Thyroid gland (tissue), 4 donors: ENCODE results near the gene GOLGA7B. TPM values are rescaled to one million over a fixed set of nuclear protein-coding genes. Genes with fewer than 3 reads are reported as not detected.

Experiments used
- DNase-seq, 2 donors: peaks; one replicate each; pipeline ENCODE4 v3.0.0-alpha.2; 2019
- H3K27ac ChIP-seq, 3 donors: fragments of 200-600 bp; sonication (generic); 1 replicate in 2 of 3; 2 replicates in 1 of 3; pipeline ENCODE4 v1.5.1; 2016 to 2019; ENCODE audit warnings: mild to moderate bottlenecking in 1 of 3, moderate library complexity in 1 of 3
- H3K27me3 ChIP-seq: fragments of 200-600 bp; sonication (generic); one replicate; pipeline ENCODE4 v1.5.1; 2019
- H3K36me3 ChIP-seq, 2 donors: fragments of 200-600 bp; sonication (generic); one replicate each; pipeline ENCODE4 v1.5.1; 2016 to 2019
- H3K4me1 ChIP-seq, 2 donors: fragments of 200-600 bp; sonication (generic); one replicate each; pipeline ENCODE4 v1.5.1; 2017 to 2019
- H3K4me3 ChIP-seq, 3 donors: fragments of 200-600 bp; sonication (generic); replicated peaks in 1 of 3; 1 replicate in 2 of 3; 2 replicates in 1 of 3; pipeline ENCODE4 v1.5.1; 2016; ENCODE audit warnings: mild to moderate bottlenecking in 1 of 3
- H3K9me3 ChIP-seq: fragments of 200-600 bp; sonication (generic); one replicate; pipeline ENCODE4 v1.5.1; 2017
- POLR2A ChIP-seq, 2 donors: fragments of 450-650 bp; IDR thresholded peaks; one replicate each; pipeline ENCODE4 v1.6.1; 2017; ENCODE audit warnings: antibody characterized with exemption in 2 of 2, mild to moderate bottlenecking in 2 of 2, moderate library complexity in 1 of 2
- WGBS, 2 donors: methylation state at CpG; one replicate each; pipeline ENCODE4 v1.1.5; 2017; 5-methylcytosine and 5-hydroxymethylcytosine counted together
- intact Hi-C: fragments of 100-400 bp; cut with DNase I; formaldehyde crosslinking; loops from one replicate; pipeline ENCODE4 v1.15.1; 2023
- total RNA-seq, 4 donors: library from RNA; depleted of rRNA; stranded (reverse); fragments of >200 nt; gene quantifications; one replicate each; pipeline ENCODE4 v1.2.3, GENCODE V29; 2016
- TF ChIP-seq, protein P1 (sequence below), 6 experiments: fragments of 200-600 bp in 3 of 6; fragments of 450-650 bp in 3 of 6; sonication (generic) in 3 of 6; IDR thresholded peaks; one replicate each; pipeline ENCODE4 v1.5.1; 2016 to 2019; ENCODE audit warnings: antibody characterized with exemption in 6 of 6, mild to moderate bottlenecking in 2 of 6, inconsistent platforms in 1 of 6, moderate library complexity in 1 of 6

GOLGA7B gene
- under 1 TPM; under 0.01 to 0.81 (median 0.39) TPM for total RNA-seq

DNA sequence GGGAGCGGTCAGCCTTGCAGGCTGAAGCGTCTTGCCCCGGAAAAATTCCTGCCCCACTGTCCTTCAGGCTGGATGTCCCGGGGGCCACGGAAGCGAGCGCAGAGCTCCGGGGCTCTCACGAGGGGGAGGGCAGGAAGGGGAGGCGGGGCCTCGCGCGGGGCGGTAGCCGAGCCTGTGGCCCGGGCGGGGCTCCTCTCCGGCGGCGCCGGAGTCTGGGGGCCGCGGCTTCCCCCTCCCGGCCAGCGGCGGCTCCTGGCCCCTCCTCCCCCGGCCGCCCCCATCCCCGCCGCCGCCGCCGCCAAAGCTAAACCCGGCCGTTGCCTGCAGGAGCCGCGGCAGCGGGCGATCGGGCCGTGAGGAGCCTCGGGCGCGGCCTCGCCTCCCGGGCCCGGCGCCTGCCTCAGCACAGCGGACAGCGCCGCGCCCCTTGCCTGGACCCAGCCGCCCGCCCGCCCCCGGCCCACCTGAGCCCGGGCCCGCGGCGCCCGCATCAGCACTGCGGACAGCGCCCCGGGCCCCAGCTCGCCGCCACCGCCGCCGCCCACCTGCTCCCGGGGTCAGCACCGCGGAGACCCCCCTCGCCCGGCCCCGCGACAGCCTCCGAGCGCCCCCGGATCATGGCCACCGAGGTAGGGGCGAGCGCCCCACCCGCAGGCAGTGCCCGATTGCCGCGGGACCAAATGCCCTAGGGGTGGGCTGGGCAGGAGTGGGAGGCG lies at the start of gene GOLGA7B:
TSS of gene GOLGA7B (plus strand) at position 157 of the 716 bp plus-strand sequence. CDS start at position 618, 461 bp downstream.
- Histone ChIP-seq H3K27me3 (no peaks in the 10 kb centered on the region), H3K4me1 (peaks cover 6 to 8% of the 10 kb centered on the region in 2 donors), H3K36me3 (no peaks in the 10 kb centered on the region), H3K9me3 (no peaks in the 10 kb centered on the region), H3K27ac (no peak within 1 kb of the TSS), H3K4me3 (peak within 1 kb of the TSS in 1 of 3 donors; percentile 41)
- TF ChIP-seq, protein P1, sequence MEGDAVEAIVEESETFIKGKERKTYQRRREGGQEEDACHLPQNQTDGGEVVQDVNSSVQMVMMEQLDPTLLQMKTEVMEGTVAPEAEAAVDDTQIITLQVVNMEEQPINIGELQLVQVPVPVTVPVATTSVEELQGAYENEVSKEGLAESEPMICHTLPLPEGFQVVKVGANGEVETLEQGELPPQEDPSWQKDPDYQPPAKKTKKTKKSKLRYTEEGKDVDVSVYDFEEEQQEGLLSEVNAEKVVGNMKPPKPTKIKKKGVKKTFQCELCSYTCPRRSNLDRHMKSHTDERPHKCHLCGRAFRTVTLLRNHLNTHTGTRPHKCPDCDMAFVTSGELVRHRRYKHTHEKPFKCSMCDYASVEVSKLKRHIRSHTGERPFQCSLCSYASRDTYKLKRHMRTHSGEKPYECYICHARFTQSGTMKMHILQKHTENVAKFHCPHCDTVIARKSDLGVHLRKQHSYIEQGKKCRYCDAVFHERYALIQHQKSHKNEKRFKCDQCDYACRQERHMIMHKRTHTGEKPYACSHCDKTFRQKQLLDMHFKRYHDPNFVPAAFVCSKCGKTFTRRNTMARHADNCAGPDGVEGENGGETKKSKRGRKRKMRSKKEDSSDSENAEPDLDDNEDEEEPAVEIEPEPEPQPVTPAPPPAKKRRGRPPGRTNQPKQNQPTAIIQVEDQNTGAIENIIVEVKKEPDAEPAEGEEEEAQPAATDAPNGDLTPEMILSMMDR (IDR thresholded peaks at IDR 0.05), result no peak
- no peak for TF ChIP-seq POLR2A (IDR thresholded peaks at IDR 0.05)
- intact Hi-C loops, result no loop called here
- WGBS, 2 donors, result 2 to 3% methylated on average over 18 to 21 of the region's 87 CpGs
- peak; percentile 59 to 61 for DNase-seq

DNA sequence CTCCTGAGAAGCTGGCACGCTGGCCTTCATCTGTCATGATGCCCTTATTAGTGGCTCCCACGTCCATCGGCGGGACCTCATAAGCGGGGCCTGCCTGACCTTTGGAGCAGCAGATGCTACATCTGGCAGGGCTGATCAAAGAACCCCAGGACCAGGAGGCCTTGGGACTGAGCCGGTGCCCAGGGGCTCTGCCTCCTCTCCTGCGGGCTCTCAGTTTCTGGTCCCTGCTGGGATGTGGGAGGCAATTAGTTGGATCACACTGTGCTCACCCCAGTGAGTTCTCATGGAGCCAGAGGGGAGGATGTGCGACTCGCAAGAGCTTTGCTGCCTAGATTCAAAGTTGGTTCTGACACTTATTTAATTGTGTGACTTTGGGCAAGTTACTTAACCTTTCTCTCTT lies 49.2 kb upstream of the GOLGA7B start:
- no peaks in the 10 kb centered on the region for H3K36me3 ChIP-seq
- DNase-seq, result no peak
- 83 to 94% methylated on average over 7 to 9 of the region's 9 CpGs for WGBS, 2 donors
- H3K27ac ChIP-seq, result no peak overlapping the region
- no peak overlapping the region for H3K4me3 ChIP-seq
- intact Hi-C loops, result no loop called here
- TF ChIP-seq POLR2A (IDR thresholded peaks at IDR 0.05), result no peak
- TF ChIP-seq, protein P1 (IDR thresholded peaks at IDR 0.05), result no peak
- no peaks in the 10 kb centered on the region for H3K4me1 ChIP-seq
- no peaks in the 10 kb centered on the region for H3K27me3 ChIP-seq
- no peaks in the 10 kb centered on the region for H3K9me3 ChIP-seq

DNA sequence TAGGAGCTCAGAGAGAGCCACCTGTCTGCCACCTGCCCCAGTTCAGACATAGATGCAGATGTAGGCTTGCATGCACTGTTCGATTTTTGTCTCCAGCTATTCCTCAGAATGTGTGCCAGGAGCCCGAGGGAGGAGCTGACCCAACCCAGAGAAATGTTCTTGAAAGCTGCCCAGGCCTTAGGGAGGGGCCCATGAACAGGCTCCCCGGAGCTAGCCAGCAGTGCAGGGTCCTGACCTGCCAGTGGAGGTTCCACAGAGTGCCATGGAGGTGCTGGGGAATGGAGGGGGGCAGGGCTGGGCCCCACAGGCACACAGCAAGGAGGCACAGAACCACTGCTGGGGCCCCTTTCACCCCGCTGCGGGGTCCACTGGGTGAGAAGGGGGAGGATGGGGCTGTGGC lies 48.2 kb upstream of the GOLGA7B start:
- no peaks in the 10 kb centered on the region for H3K9me3 ChIP-seq

DNA sequence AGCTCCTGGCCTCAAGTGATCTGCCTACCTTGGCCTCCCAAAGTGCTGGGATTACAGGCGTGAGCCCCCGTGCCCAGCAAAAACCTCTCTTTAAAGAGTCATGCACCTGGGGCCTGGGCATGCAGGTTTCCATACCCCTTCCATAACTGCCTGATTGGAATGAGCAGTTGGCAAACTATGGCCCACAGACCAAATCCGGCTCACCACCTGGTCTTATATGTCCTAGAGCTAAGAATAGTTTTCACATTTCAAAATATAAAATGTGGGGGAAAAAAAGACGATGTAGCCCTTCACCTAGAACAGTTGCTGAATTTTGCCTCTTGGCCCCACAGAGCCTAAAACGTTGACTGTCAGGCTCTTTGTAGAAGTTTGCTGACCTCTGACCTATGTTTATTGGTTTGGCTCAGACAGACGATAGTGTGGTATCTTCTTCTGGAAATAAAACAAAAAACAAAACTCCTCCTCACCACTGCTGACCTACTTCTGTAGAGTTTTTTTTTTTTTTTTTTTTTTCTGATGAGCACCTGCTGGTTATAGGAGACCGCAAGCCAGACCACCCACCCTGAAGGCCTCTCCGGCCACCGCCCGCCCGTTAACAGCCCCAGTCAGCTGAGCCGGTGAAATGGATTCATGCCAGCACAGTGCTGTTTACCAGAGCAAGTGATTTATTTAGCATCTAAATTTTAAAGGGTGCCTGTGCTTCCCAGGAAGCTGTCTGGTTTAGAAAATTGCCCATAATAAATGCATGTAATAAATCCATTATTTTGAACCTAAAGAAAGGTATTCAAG lies 44.4 kb upstream of the GOLGA7B start:
- DNase-seq, result no peak
- intact Hi-C loops, result no loop called here
- TF ChIP-seq POLR2A (IDR thresholded peaks at IDR 0.05), result no peak
- TF ChIP-seq, protein P1 (IDR thresholded peaks at IDR 0.05), result no peak
- no peaks in the 10 kb centered on the region for H3K27me3 ChIP-seq
- no peak overlapping the region for H3K27ac ChIP-seq
- H3K9me3 ChIP-seq, result no peaks in the 10 kb centered on the region
- no peaks in the 10 kb centered on the region for H3K36me3 ChIP-seq
- H3K4me1 ChIP-seq, result no peaks in the 10 kb centered on the region
- WGBS, 2 donors, result 73 to 76% methylated on average over 12 of the region's 12 CpGs
- no peak overlapping the region for H3K4me3 ChIP-seq

More for the DNA sequence above, 48.2 kb upstream of the GOLGA7B start:
- no peak overlapping the region for H3K4me3 ChIP-seq
- H3K27me3 ChIP-seq, result no peaks in the 10 kb centered on the region
- H3K36me3 ChIP-seq, result no peaks in the 10 kb centered on the region
- WGBS, 2 donors, result 83 to 92% methylated on average over 1 to 5 of the region's 5 CpGs
- intact Hi-C loops, result no loop called here
- no peak for DNase-seq
- H3K27ac ChIP-seq, result no peak overlapping the region
- no peak for TF ChIP-seq POLR2A (IDR thresholded peaks at IDR 0.05)
- TF ChIP-seq, protein P1 (IDR thresholded peaks at IDR 0.05), result no peak
- no peaks in the 10 kb centered on the region for H3K4me1 ChIP-seq

DNA sequence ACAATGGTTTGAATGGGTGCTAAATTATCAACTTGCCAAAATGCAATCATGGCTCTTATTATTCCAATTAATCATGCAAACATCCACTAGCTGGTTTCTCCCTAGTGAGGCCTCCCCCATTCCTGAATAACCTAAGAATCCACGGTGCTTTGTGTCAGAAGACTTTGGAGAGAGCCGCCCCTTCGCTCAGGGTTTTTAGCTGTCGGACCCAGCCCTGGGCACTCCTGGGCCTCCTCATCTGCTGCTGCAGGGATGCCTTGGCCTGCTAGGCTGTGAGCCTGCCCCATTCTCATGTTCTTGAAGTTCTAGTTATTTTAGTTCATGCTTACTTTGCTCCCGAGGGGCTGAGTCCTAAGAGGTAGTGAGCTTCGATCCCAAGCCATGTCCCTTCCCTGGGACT lies 43.7 kb upstream of the GOLGA7B start:
- no peak for DNase-seq
- TF ChIP-seq, protein P1 (IDR thresholded peaks at IDR 0.05), result no peak
- intact Hi-C loops, result no loop called here
- no peaks in the 10 kb centered on the region for H3K27me3 ChIP-seq
- no peaks in the 10 kb centered on the region for H3K36me3 ChIP-seq
- no peaks in the 10 kb centered on the region for H3K9me3 ChIP-seq
- no peak overlapping the region for H3K27ac ChIP-seq
- WGBS, 2 donors, result 88% methylated on average over 4 to 6 of the region's 6 CpGs
- no peak overlapping the region for H3K4me3 ChIP-seq
- no peaks in the 10 kb centered on the region for H3K4me1 ChIP-seq
